CD4-positive, alpha-beta T cell (primary cell): ENCODE results near the gene IFT172. TPM values are rescaled to one million over a fixed set of nuclear protein-coding genes. Genes with fewer than 3 reads are reported as not detected.
A peak's percentile ranks its signal among the peaks of the same experiment; 100 is the strongest.
"Not testable (repeated sequence)": the region's sequence is repeated elsewhere in the genome, so short reads cannot be mapped to it uniquely, and the experiment has no call there.

Source experiments
- ATAC-seq: fragments of 200-7000 bp; cut with Tn5 transposase; one replicate; pipeline ENCODE4 v1.10.0; 2022; ENCODE audit warnings: mild to moderate bottlenecking; ENCODE audit not compliant: poor library complexity
- CTCF ChIA-PET: fragments of 350-600 bp; sonication (Branson Sonifier 250); formaldehyde crosslinking; loops from one replicate; lab custom pipeline; 2021; ENCODE audit warnings: antibody characterized with exemption, inconsistent platforms; lab: Charles Lee
- POLR2A ChIA-PET: fragments of 350-600 bp; sonication (Branson Sonifier 250); formaldehyde crosslinking; loops from one replicate; lab custom pipeline; 2021; ENCODE audit warnings: antibody characterized with exemption, inconsistent platforms; lab: Charles Lee
- DNase-seq, 14 experiments: peaks; one replicate each; pipeline ENCODE4 v3.0.0-alpha.2; 2013 to 2020; ENCODE audit warnings: mixed read lengths in 2 of 14
- H3K27ac ChIP-seq, 2 donors: one replicate each; pipeline versions ENCODE4 v1.5.1 to v1.7.0; 2013; ENCODE audit warnings: low read length in 2 of 2, low read depth in 1 of 2, mild to moderate bottlenecking in 1 of 2
- H3K27me3 ChIP-seq, 2 experiments: 1 replicate in 1 of 2; 2 replicates in 1 of 2; pipeline versions ENCODE4 v1.6.1 to v1.7.0; 2013; ENCODE audit warnings: low read length in 2 of 2, control low read depth in 1 of 2, mild to moderate bottlenecking in 1 of 2, moderate library complexity in 1 of 2; ENCODE audit not compliant: insufficient read depth in 2 of 2, control insufficient read depth in 1 of 2
- H3K36me3 ChIP-seq: one replicate; pipeline ENCODE4 v1.6.1; 2013; ENCODE audit warnings: low read length, control low read depth; ENCODE audit not compliant: insufficient read depth
- H3K4me1 ChIP-seq: one replicate; pipeline ENCODE4 v1.6.1; 2013; ENCODE audit warnings: low read length, control low read depth; ENCODE audit not compliant: insufficient read depth
- H3K4me3 ChIP-seq: one replicate; pipeline ENCODE4 v1.5.1; 2013; ENCODE audit warnings: mild to moderate bottlenecking, low read length, moderate library complexity
- H3K9me3 ChIP-seq, 2 experiments: 1 replicate in 1 of 2; 2 replicates in 1 of 2; pipeline versions ENCODE4 v1.6.1 to v1.7.0; 2013; ENCODE audit warnings: low read length in 2 of 2, mild to moderate bottlenecking in 2 of 2, control low read depth in 1 of 2, moderate library complexity in 1 of 2; ENCODE audit not compliant: control insufficient read depth in 1 of 2, insufficient read depth in 1 of 2
- H3K27ac Mint-ChIP-seq: one replicate; pipeline ENCODE4 v1.8.0; 2020; ENCODE audit warnings: mixed read lengths
- H3K27me3 Mint-ChIP-seq: one replicate; pipeline ENCODE4 v1.8.0; 2021; ENCODE audit warnings: mixed read lengths
- H3K36me3 Mint-ChIP-seq: one replicate; pipeline ENCODE4 v1.8.0; 2021; ENCODE audit warnings: low read depth, mixed read lengths
- H3K4me1 Mint-ChIP-seq: one replicate; pipeline ENCODE4 v1.8.0; 2021; ENCODE audit warnings: low read depth, mixed read lengths
- H3K4me3 Mint-ChIP-seq: one replicate; pipeline ENCODE4 v1.8.0; 2020; ENCODE audit warnings: mild to moderate bottlenecking, mixed read lengths
- H3K9me3 Mint-ChIP-seq: one replicate; pipeline ENCODE4 v1.8.0; 2020; ENCODE audit warnings: mixed read lengths
- intact Hi-C, 2 experiments: fragments of 100-400 bp; cut with DNase I in 1 of 2; cut with micrococcal nuclease in 1 of 2; formaldehyde crosslinking; loops; one replicate each; pipeline versions ENCODE4 v1.15.1 to v1.9.0; 2023 to 2025; cut with DNase I, micrococcal nuclease
- polyA plus RNA-seq, 2 donors: library from polyadenylated mRNA; unstranded; fragments of 120-200 nt; gene quantifications; one replicate each; pipeline ENCODE4 v1.2.1, GENCODE V29; 2013
- total RNA-seq, 174 experiments: library from RNA in 2 of 174; stranded (reverse) in 2 of 174; gene quantifications; one replicate each; pipeline ENCODE4 v1.2.3 and lab custom pipeline; 2021 to 2026
- TF ChIP-seq, protein P1 (sequence below): fragments of 200-600 bp; IDR thresholded peaks from one replicate; pipeline ENCODE4 v1.8.0; 2022; ENCODE audit warnings: antibody characterized with exemption, mild to moderate bottlenecking

Gene IFT172, protein sequence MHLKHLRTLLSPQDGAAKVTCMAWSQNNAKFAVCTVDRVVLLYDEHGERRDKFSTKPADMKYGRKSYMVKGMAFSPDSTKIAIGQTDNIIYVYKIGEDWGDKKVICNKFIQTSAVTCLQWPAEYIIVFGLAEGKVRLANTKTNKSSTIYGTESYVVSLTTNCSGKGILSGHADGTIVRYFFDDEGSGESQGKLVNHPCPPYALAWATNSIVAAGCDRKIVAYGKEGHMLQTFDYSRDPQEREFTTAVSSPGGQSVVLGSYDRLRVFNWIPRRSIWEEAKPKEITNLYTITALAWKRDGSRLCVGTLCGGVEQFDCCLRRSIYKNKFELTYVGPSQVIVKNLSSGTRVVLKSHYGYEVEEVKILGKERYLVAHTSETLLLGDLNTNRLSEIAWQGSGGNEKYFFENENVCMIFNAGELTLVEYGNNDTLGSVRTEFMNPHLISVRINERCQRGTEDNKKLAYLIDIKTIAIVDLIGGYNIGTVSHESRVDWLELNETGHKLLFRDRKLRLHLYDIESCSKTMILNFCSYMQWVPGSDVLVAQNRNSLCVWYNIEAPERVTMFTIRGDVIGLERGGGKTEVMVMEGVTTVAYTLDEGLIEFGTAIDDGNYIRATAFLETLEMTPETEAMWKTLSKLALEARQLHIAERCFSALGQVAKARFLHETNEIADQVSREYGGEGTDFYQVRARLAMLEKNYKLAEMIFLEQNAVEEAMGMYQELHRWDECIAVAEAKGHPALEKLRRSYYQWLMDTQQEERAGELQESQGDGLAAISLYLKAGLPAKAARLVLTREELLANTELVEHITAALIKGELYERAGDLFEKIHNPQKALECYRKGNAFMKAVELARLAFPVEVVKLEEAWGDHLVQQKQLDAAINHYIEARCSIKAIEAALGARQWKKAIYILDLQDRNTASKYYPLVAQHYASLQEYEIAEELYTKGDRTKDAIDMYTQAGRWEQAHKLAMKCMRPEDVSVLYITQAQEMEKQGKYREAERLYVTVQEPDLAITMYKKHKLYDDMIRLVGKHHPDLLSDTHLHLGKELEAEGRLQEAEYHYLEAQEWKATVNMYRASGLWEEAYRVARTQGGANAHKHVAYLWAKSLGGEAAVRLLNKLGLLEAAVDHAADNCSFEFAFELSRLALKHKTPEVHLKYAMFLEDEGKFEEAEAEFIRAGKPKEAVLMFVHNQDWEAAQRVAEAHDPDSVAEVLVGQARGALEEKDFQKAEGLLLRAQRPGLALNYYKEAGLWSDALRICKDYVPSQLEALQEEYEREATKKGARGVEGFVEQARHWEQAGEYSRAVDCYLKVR (N-terminal part only)
- 10 to 100 TPM; 13.3 to 14.4 TPM for total RNA-seq
- 6.1 TPM for polyA plus RNA-seq (2013, experiment 1 of 2)
- 10.9 TPM for polyA plus RNA-seq (2013, experiment 2 of 2)
- total RNA-seq (lab: John Stamatoyannopoulos, UW): 1.8 to 38.7 (median 17.0) reads per million in 172 experiments

DNA sequence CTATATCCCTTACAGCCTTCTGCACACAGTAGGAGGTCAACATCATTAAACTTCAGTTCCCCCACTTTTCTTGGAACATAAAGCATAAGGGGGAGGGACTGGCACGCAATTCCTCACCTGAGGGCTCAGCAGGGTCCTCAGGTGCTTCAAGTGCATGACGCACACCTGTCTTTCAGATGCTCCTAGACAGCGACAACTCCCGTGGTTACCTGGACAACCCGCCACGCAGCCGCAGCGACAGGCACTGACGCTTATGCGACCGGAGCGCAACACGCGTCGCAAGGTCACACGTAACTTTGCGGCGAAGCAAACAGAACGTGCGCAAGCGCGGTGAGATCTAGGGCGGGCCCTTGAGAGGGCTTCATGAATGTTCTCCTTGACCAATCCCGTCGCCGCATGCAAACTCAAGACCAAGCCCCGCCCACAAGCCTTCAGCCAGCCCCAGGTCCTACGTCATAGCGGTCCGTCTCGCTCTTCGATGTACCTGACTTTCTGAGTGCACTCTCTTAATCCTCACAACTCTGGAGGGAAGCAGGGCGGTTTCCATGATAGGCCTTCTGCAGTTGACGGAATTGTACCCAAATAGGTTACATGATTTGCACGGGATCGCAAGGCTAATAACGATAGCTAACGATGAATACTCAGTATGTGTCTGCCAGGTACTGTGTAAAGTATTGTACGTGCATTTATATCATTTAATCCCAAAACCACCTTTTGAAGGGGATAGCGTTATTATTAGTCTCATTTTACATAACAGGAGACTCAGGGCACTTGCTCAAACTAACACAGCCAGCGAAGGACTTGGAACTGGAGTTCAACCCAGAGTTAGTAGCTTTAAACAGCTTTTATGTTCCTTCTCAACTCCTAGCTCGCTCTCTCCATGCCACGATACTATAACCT is at the start of gene IFT172:
IFT172 (minus strand) TSS at position 246 of the 900 bp plus-strand sequence; CDS start at position 156, 90 bp downstream.
- Histone ChIP-seq H3K9me3 (no peaks in the 10 kb centered on the region), H3K36me3 (no peaks in the 10 kb centered on the region), H3K4me1 (peaks cover 20% of the 10 kb centered on the region), H3K27ac (peak within 1 kb of the TSS; percentile 55 to 91), H3K4me3 (peak within 1 kb of the TSS; percentile 61), H3K27me3 (peaks cover 11 to 13% of the 10 kb centered on the region in 2 experiments)
- H3K27me3 Mint-ChIP-seq: peaks cover 12% of the 10 kb centered on the region
- intact Hi-C loops: loop anchor here (1.0 to 10.0 kb wide), 12 partner anchors 47 to 403 kb away; partner anchors contain the start of genes KRTCAP3 (in 2 of the 2), NRBP1 (in 2 of the 2), BABAM2 (in 1 of the 2) and CCDC121 (in 1 of the 2)
- H3K9me3 Mint-ChIP-seq: no peaks in the 10 kb centered on the region
- peaks cover 18% of the 10 kb centered on the region for H3K4me1 Mint-ChIP-seq
- peak within 1 kb of the TSS; percentile 80 for H3K4me3 Mint-ChIP-seq
- TF ChIP-seq, protein P1, sequence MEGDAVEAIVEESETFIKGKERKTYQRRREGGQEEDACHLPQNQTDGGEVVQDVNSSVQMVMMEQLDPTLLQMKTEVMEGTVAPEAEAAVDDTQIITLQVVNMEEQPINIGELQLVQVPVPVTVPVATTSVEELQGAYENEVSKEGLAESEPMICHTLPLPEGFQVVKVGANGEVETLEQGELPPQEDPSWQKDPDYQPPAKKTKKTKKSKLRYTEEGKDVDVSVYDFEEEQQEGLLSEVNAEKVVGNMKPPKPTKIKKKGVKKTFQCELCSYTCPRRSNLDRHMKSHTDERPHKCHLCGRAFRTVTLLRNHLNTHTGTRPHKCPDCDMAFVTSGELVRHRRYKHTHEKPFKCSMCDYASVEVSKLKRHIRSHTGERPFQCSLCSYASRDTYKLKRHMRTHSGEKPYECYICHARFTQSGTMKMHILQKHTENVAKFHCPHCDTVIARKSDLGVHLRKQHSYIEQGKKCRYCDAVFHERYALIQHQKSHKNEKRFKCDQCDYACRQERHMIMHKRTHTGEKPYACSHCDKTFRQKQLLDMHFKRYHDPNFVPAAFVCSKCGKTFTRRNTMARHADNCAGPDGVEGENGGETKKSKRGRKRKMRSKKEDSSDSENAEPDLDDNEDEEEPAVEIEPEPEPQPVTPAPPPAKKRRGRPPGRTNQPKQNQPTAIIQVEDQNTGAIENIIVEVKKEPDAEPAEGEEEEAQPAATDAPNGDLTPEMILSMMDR: no peak
- CTCF ChIA-PET: interaction anchor here (1.4 kb wide), 1 partner anchor 194 kb away, joined by 4 read pairs; no protein-coding TSS in a partner anchor
- ATAC-seq: peak; percentile 85
- POLR2A ChIA-PET: interaction anchor here (1.0 kb wide), 2 partner anchors 61 to 174 kb away, joined by 3 to 5 read pairs; partner anchors contain the start of genes NRBP1, SLC4A1AP and SUPT7L
- H3K36me3 Mint-ChIP-seq: peaks cover 8% of the 10 kb centered on the region
- peak; percentile 97 to 100 (median 99) for DNase-seq
- peak within 1 kb of the TSS; percentile 93 for H3K27ac Mint-ChIP-seq

DNA sequence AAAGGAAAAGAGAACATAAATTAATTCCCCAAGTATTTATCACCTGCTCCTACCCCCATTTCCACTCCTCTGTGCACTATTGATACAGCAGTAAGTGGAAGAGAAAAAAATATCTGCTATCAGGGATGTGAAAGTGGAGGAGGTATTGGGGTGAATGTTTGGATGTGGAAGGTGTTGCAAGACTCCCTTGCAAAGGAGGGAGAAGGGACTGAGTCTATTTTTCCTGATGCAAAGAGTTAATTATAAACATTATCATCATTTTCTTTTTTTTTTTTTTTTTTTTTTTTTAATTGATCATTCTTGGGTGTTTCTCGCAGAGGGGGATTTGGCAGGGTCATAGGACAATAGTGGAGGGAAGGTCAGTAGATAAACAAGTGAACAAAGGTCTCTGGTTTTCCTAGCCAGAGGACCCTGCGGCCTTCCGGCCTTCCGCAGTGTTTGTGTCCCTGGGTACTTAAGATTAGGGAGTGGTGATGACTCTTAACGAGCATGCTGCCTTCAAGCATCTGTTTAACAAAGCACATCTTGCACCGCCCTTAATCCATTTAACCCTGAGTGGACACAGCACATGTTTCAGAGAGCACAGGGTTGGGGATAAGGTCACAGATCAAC is 49.4 kb upstream of the IFT172 start:
- H3K36me3 ChIP-seq, H3K27ac Mint-ChIP-seq, H3K27me3 Mint-ChIP-seq, H3K27ac ChIP-seq, H3K9me3 Mint-ChIP-seq, H3K36me3 Mint-ChIP-seq, intact Hi-C loops, ATAC-seq, DNase-seq, H3K4me1 Mint-ChIP-seq, CTCF ChIA-PET, POLR2A ChIA-PET, H3K9me3 ChIP-seq, H3K4me3 ChIP-seq, H3K27me3 ChIP-seq, H3K4me1 ChIP-seq, H3K4me3 Mint-ChIP-seq: not testable (repeated sequence)

DNA sequence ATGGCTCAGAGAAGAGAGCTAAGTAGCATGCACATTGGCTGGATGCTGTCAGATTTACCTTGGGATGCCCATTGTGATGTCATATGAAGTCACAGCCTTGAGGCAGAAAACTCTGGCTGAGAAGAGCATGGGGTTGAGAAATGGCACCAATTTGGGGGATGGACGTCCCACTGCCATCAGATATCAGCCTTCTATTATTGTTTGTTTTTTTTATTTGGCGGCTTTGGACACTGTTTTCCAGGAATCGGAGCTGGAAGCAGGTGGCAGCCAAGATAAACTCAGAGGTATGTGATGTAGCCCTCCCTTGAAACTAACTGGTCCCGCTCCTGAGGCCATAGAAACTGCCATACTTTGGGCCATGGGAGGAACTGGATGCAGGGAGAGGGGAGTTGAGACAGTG is 47.7 kb upstream of the IFT172 start:
- ATAC-seq: no peak
- Mint-ChIP-seq H3K27ac (no peak overlapping the region), H3K27me3 (no peaks in the 10 kb centered on the region)

More for the DNA sequence above, 47.7 kb upstream of the IFT172 start:
- Histone ChIP-seq H3K9me3 (no peaks in the 10 kb centered on the region), H3K4me3 (no peak overlapping the region), H3K27ac (no peak overlapping the region), H3K36me3 (no peaks in the 10 kb centered on the region), H3K4me1 (no peaks in the 10 kb centered on the region), H3K27me3 (peaks cover 0 to 4% of the 10 kb centered on the region in 2 experiments)
- Mint-ChIP-seq H3K4me1 (no peaks in the 10 kb centered on the region), H3K4me3 (no peak overlapping the region), H3K36me3 (no peaks in the 10 kb centered on the region), H3K9me3 (no peaks in the 10 kb centered on the region)
- TF ChIP-seq, protein P1: no peak
- ChIA-PET POLR2A (no interaction called here), CTCF (no interaction called here)
- no peak for DNase-seq
- intact Hi-C loops: no loop called here
